Fibroblast of lung (primary cell): ENCODE results near the gene PTGFRN. TPM values are rescaled to one million over a fixed set of nuclear protein-coding genes. Genes with fewer than 3 reads are reported as not detected.

ENCODE experiments used
- DNase-seq, 2 donors: peaks; one replicate each; pipeline versions ENCODE4 v3.0.0 to v3.0.0-alpha.2; 2010; ENCODE audit warnings: low read depth in 2 of 2
- H2AFZ ChIP-seq: 2 replicates; pipeline ENCODE4 v1.5.1; 2012; ENCODE audit warnings: low read length, control low read depth, inconsistent platforms
- H3K27ac ChIP-seq: 2 replicates; pipeline ENCODE4 v1.5.1; 2011; ENCODE audit warnings: low read length, control low read depth; ENCODE audit not compliant: insufficient read depth
- H3K27me3 ChIP-seq: 2 replicates; pipeline ENCODE4 v1.5.1; 2011; ENCODE audit warnings: mild to moderate bottlenecking, low read length; ENCODE audit not compliant: control insufficient read depth, insufficient read depth
- H3K36me3 ChIP-seq: 2 replicates; pipeline ENCODE4 v1.5.1; 2011; ENCODE audit warnings: low read length; ENCODE audit not compliant: control insufficient read depth, insufficient read depth
- H3K4me1 ChIP-seq: 2 replicates; pipeline ENCODE4 v1.5.1; 2011; ENCODE audit warnings: low read length; ENCODE audit not compliant: control insufficient read depth, insufficient read depth; ENCODE audit errors: extremely low read depth
- H3K4me2 ChIP-seq: 2 replicates; pipeline ENCODE4 v1.5.1; 2011; ENCODE audit warnings: low read length, control low read depth; ENCODE audit not compliant: insufficient read depth; ENCODE audit errors: extremely low read depth
- H3K4me3 ChIP-seq, 4 experiments: fragments of 200-600 bp in 1 of 4; sonication (generic) in 1 of 4; replicated peaks in 1 of 4; 2 replicates each; pipeline ENCODE4 v1.5.1; 2011 to 2016; ENCODE audit warnings: low read length in 4 of 4, low read depth in 3 of 4, mild to moderate bottlenecking in 3 of 4, control low read depth in 2 of 4, inconsistent platforms in 1 of 4, mixed read lengths in 1 of 4; ENCODE audit not compliant: insufficient read depth in 1 of 4; ENCODE audit errors: control extremely low read depth in 1 of 4
- H3K79me2 ChIP-seq: 2 replicates; pipeline ENCODE4 v1.5.1; 2012; ENCODE audit warnings: mild to moderate bottlenecking, low read length, inconsistent platforms; ENCODE audit not compliant: control insufficient read depth, insufficient read depth
- H3K9ac ChIP-seq: 2 replicates; pipeline ENCODE4 v1.5.1; 2011; ENCODE audit warnings: mild to moderate bottlenecking, low read length, control low read depth; ENCODE audit not compliant: insufficient read depth
- H3K9me3 ChIP-seq: 2 replicates; pipeline ENCODE4 v1.5.1; 2012; ENCODE audit warnings: low read depth, low read length; ENCODE audit not compliant: control insufficient read depth, insufficient read depth
- H4K20me1 ChIP-seq: 2 replicates; pipeline ENCODE4 v1.5.1; 2011; ENCODE audit warnings: low read length; ENCODE audit not compliant: control insufficient read depth, insufficient read depth; ENCODE audit errors: extremely low read depth
- CTCF ChIP-seq, 2 donors: IDR thresholded peaks in 1 of 2; conservative IDR thresholded peaks in 1 of 2; 1 replicate in 1 of 2; 2 replicates in 1 of 2; pipeline ENCODE4 v1.5.1; 2011 to 2012; ENCODE audit warnings: low read length in 2 of 2, control low read depth in 1 of 2, inconsistent platforms in 1 of 2, low read depth in 1 of 2, mild to moderate bottlenecking in 1 of 2
- EZH2 ChIP-seq: IDR thresholded peaks from 2 replicates; pipeline ENCODE4 v1.5.1; 2012; ENCODE audit warnings: low read length, control low read depth, mild to moderate bottlenecking; ENCODE audit errors: missing control alignments
- polyA plus RNA-seq, 2 donors: library from polyadenylated mRNA; depleted of rRNA in 1 of 2; stranded (reverse) in 1 of 2; unstranded in 1 of 2; fragments of >200 nt; gene quantifications; 2 replicates each; pipeline ENCODE4 v1.2.1, GENCODE V29; 2011 to 2012; ENCODE audit warnings: missing spikeins in 1 of 2
- total RNA-seq: library from RNA; depleted of rRNA; stranded (reverse); fragments of >200 nt; gene quantifications from 2 replicates; pipeline ENCODE4 v1.2.1, GENCODE V29; 2014

Gene PTGFRN
- total and polyA plus RNA-seq, 2 donors (not counting 1 experiment from before 2014, with no cell fraction given), result 0.72 to 1.2 TPM

- H3K9ac ChIP-seq, result no peak overlapping the region
- no peaks in the 10 kb centered on the region for H4K20me1 ChIP-seq
- peaks cover 2% of the 10 kb centered on the region for H3K4me1 ChIP-seq
- no peak for DNase-seq
- H2AFZ ChIP-seq, result no peak overlapping the region
- no peak overlapping the region for H3K4me2 ChIP-seq
- H3K79me2 ChIP-seq, result no peaks in the 10 kb centered on the region
- H3K36me3 ChIP-seq, result no peaks in the 10 kb centered on the region
- H3K27me3 ChIP-seq, result no peaks in the 10 kb centered on the region
- H3K27ac ChIP-seq, result no peak overlapping the region
- H3K4me3 ChIP-seq, result no peak overlapping the region
- TF ChIP-seq CTCF (conservative IDR thresholded peaks at IDR 0.05 in 1 of 2, IDR thresholded peaks at IDR 0.05 in 1 of 2; ENCODE audit: low read depth in 1 of 2, low read length in 2 of 2) (no peak), EZH2 (no peak)
- no peaks in the 10 kb centered on the region for H3K9me3 ChIP-seq
Measured at GRCh38 chr1:116983678-116984077, 74.0 kb downstream of the PTGFRN start.

- Histone ChIP-seq H3K36me3 (no peaks in the 10 kb centered on the region), H2AFZ (no peak overlapping the region), H3K4me3 (no peak overlapping the region), H3K27me3 (no peaks in the 10 kb centered on the region), H3K9ac (no peak overlapping the region), H3K4me2 (no peak overlapping the region), H3K4me1 (peaks cover 2% of the 10 kb centered on the region), H3K27ac (no peak overlapping the region), H4K20me1 (no peaks in the 10 kb centered on the region), H3K9me3 (no peaks in the 10 kb centered on the region), H3K79me2 (no peaks in the 10 kb centered on the region)
- TF ChIP-seq CTCF (conservative IDR thresholded peaks at IDR 0.05 in 1 of 2, IDR thresholded peaks at IDR 0.05 in 1 of 2; ENCODE audit: low read depth in 1 of 2, low read length in 2 of 2), result no peak
- TF ChIP-seq EZH2, result no peak
- no peak for DNase-seq
Measured at GRCh38 chr1:116984406-116985160, 74.9 kb downstream of the PTGFRN start.

GRCh38 chr1:116986421-116987255 lies 76.9 kb downstream of the PTGFRN start:
- no peaks in the 10 kb centered on the region for H4K20me1 ChIP-seq
- DNase-seq, result no peak
- H3K4me2 ChIP-seq, result no peak overlapping the region
- H3K27ac ChIP-seq, result no peak overlapping the region
- H3K79me2 ChIP-seq, result no peaks in the 10 kb centered on the region
- H3K4me3 ChIP-seq, result no peak overlapping the region
- no peak for TF ChIP-seq CTCF (conservative IDR thresholded peaks at IDR 0.05 in 1 of 2, IDR thresholded peaks at IDR 0.05 in 1 of 2; ENCODE audit: low read depth in 1 of 2, low read length in 2 of 2)
- TF ChIP-seq EZH2, result no peak
- no peaks in the 10 kb centered on the region for H3K9me3 ChIP-seq
- H3K9ac ChIP-seq, result no peak overlapping the region
- no peaks in the 10 kb centered on the region for H3K27me3 ChIP-seq
- no peak overlapping the region for H2AFZ ChIP-seq
- no peaks in the 10 kb centered on the region for H3K36me3 ChIP-seq
- H3K4me1 ChIP-seq, result peaks cover 2% of the 10 kb centered on the region
